HCT116 (cell line): ENCODE results near the gene TYR. TPM values are rescaled to one million over a fixed set of nuclear protein-coding genes. Genes with fewer than 3 reads are reported as not detected.
"Not testable (repeated sequence)": the region's sequence is repeated elsewhere in the genome, so short reads cannot be mapped to it uniquely, and the experiment has no call there.

Experiments used
- ATAC-seq: fragments of 200-7000 bp; cut with Tn5 transposase; 2 replicates; pipeline ENCODE4 v1.9.1; 2020; ENCODE audit warnings: mild to moderate bottlenecking, moderate library complexity
- BruUV-seq: library from RNA; stranded (reverse); fragments of 400-500 nt; replicated peaks from 2 replicates; lab custom pipeline; 2021; lab: Mats Ljungman, UMichigan
- CTCF ChIA-PET: fragments of 300-600 bp; sonication (Branson Sonifier 250); formaldehyde crosslinking; loops from one replicate; lab custom pipeline; 2021; ENCODE audit warnings: antibody characterized with exemption; lab: Charles Lee
- POLR2A ChIA-PET: fragments of 300-600, 350-600 bp; sonication (Branson Sonifier 250); formaldehyde crosslinking; loops from one replicate; lab custom pipeline; 2021; ENCODE audit warnings: antibody characterized with exemption; lab: Charles Lee
- RAD21 ChIA-PET, 2 experiments: fragments of 300-600 bp; sonication (Branson Sonifier 250); formaldehyde crosslinking; loops; one replicate each; lab custom pipeline; 2023; ENCODE audit warnings: low total read pairs in 2 of 2; ENCODE audit not compliant: uncharacterized antibody in 2 of 2, unreplicated experiment in 2 of 2, low non-redundant PET in 1 of 2; lab: Charles Lee
- DNase-seq: peaks from one replicate; pipeline ENCODE4 v3.0.0-alpha.2; 2010; ENCODE audit warnings: low read depth, low spot score
- H2AFZ ChIP-seq: fragments of 200-600 bp; shearing (Covaris generic), sonication (generic); 2 replicates; pipeline ENCODE4 v1.6.1; 2017; ENCODE audit warnings: low read depth, mixed run types, mixed read lengths, antibody characterized with exemption, low read length; ENCODE audit not compliant: poor library complexity, severe bottlenecking
- H3K27ac ChIP-seq: 2 replicates; pipeline ENCODE4 v1.5.1; 2012; ENCODE audit warnings: low read depth, low read length
- H3K27me3 ChIP-seq: fragments of 200-600 bp; sonication (generic); 2 replicates; pipeline ENCODE4 v1.6.1; 2016; ENCODE audit warnings: mixed run types, low read length, mixed read lengths; ENCODE audit not compliant: insufficient read depth
- H3K36me3 ChIP-seq, 2 experiments: fragments of 200-500 bp in 1 of 2; fragments of 200-600 bp in 1 of 2; sonication (Bioruptor generic) in 1 of 2; sonication (generic) in 1 of 2; 2 replicates each; pipeline versions ENCODE4 v1.5.1 to v1.6.1; 2014 to 2016; ENCODE audit warnings: low read length in 2 of 2, inconsistent platforms in 1 of 2, mixed read lengths in 1 of 2, mixed run types in 1 of 2; ENCODE audit not compliant: insufficient read depth in 2 of 2, control insufficient read depth in 1 of 2
- H3K4me1 ChIP-seq, 2 experiments: fragments of 200-600 bp in 1 of 2; sonication (generic) in 1 of 2; 2 replicates each; pipeline versions ENCODE4 v1.5.1 to v1.6.1; 2012 to 2017; ENCODE audit warnings: low read length in 2 of 2, inconsistent platforms in 1 of 2, mild to moderate bottlenecking in 1 of 2, mixed read lengths in 1 of 2, mixed run types in 1 of 2, moderate library complexity in 1 of 2; ENCODE audit not compliant: insufficient read depth in 2 of 2, control insufficient read depth in 1 of 2
- H3K4me2 ChIP-seq: fragments of 200-600 bp; sonication (generic); 2 replicates; pipeline ENCODE4 v1.6.1; 2017; ENCODE audit warnings: mixed run types, low read length, mixed read lengths
- H3K4me3 ChIP-seq, 2 experiments: fragments of 200-600 bp in 1 of 2; sonication (generic) in 1 of 2; replicated peaks in 1 of 2; 2 replicates each; pipeline ENCODE4 v1.5.1; 2011 to 2016; ENCODE audit warnings: low read length in 2 of 2, control low read depth in 1 of 2, low read depth in 1 of 2, mild to moderate bottlenecking in 1 of 2, mixed read lengths in 1 of 2, mixed run types in 1 of 2
- H3K79me2 ChIP-seq: fragments of 200-600 bp; sonication (generic); 2 replicates; pipeline ENCODE4 v1.6.1; 2017; ENCODE audit warnings: mild to moderate bottlenecking, mixed run types, low read length, moderate library complexity, mixed read lengths; ENCODE audit not compliant: insufficient read depth
- H3K9ac ChIP-seq: fragments of 200-600 bp; sonication (generic); 2 replicates; pipeline ENCODE4 v1.6.1; 2016; ENCODE audit warnings: low read length, mixed read lengths
- H3K9me2 ChIP-seq: fragments of 200-600 bp; sonication (generic), shearing (Covaris generic); 2 replicates; pipeline ENCODE4 v1.6.1; 2017; ENCODE audit warnings: mixed run types, mild to moderate bottlenecking, moderate library complexity; ENCODE audit not compliant: insufficient read depth
- H3K9me3 ChIP-seq, 2 experiments: fragments of 200-500 bp in 1 of 2; fragments of 200-600 bp in 1 of 2; sonication (Bioruptor generic) in 1 of 2; sonication (generic) in 1 of 2; 2 replicates each; pipeline ENCODE4 v1.6.1; 2014 to 2017; ENCODE audit warnings: low read length in 2 of 2, mixed read lengths in 2 of 2, inconsistent platforms in 1 of 2, low read depth in 1 of 2, mild to moderate bottlenecking in 1 of 2, mixed run types in 1 of 2, moderate library complexity in 1 of 2; ENCODE audit not compliant: control insufficient read depth in 1 of 2, insufficient read depth in 1 of 2
- H4K20me1 ChIP-seq: fragments of 200-600 bp; sonication (generic), shearing (Covaris generic); 2 replicates; pipeline ENCODE4 v1.6.1; 2017; ENCODE audit warnings: mixed run types, mild to moderate bottlenecking, moderate library complexity; ENCODE audit not compliant: insufficient read depth
- ELF1 ChIP-seq: IDR thresholded peaks from 2 replicates; pipeline ENCODE4 v1.6.1; 2012; ENCODE audit warnings: low read depth, borderline replicate concordance
- SRF ChIP-seq: IDR thresholded peaks from 2 replicates; pipeline ENCODE4 v1.6.1; 2012; ENCODE audit warnings: low read depth
- intact Hi-C: fragments of 100-400 bp; cut with micrococcal nuclease; formaldehyde crosslinking; loops from 2 replicates; pipeline ENCODE4 v1.10.0; 2022
- total RNA-seq: library from RNA; stranded (reverse); gene quantifications from one replicate; pipeline ENCODE4 v1.2.1, GENCODE V29; 2021; ENCODE audit not compliant: unreplicated experiment
- TF ChIP-seq, protein P1 (sequence below), 3 experiments: fragments of 200-600 bp in 1 of 3; sonication (generic) in 1 of 3; IDR thresholded peaks in 2 of 3; conservative IDR thresholded peaks in 1 of 3; 2 replicates each; pipeline ENCODE4 v1.5.1; 2012 to 2017; ENCODE audit warnings: low read depth in 2 of 3, low read length in 2 of 3, antibody characterized with exemption in 1 of 3, borderline replicate concordance in 1 of 3, control low read depth in 1 of 3, mild to moderate bottlenecking in 1 of 3, mixed read lengths in 1 of 3, mixed run types in 1 of 3, moderate library complexity in 1 of 3; ENCODE audit not compliant: insufficient read depth in 1 of 3

Gene TYR
- total RNA-seq, 1 experiment from 2014 or later = not detected

DNA sequence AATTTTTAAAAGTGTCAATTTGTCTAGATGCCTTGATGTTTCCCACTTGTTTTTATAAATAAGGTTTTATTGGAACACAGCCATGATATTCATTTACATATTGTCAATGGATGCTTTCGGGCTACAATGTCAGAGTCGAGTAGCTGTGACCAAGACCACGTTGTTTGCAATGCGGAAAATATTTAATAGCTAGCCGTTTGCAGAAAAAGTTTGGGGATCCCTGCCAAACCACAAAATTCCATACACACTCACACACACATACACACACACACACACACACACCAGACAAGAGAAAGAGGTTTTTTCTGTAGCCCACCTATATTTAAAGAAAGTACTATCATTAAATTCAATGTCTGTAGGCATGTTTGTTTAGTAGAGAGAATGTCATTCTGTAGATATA, 58.3 kb downstream of the TYR start:
- Histone ChIP-seq H3K9ac (no peak overlapping the region), H3K27me3 (0 out of 2 replicates have a peak, but pooled peaks cover 4% of the 10 kb centered on the region), H3K4me2 (no peak overlapping the region), H3K79me2 (no peaks in the 10 kb centered on the region), H3K9me3 (no peaks in the 10 kb centered on the region), H2AFZ (no peak overlapping the region), H3K4me3 (no peak overlapping the region), H3K27ac (no peak overlapping the region), H3K4me1 (no peaks in the 10 kb centered on the region), H3K9me2 (no peaks in the 10 kb centered on the region), H4K20me1 (no peaks in the 10 kb centered on the region), H3K36me3 (no peaks in the 10 kb centered on the region)
- CTCF ChIA-PET = no interaction called here
- DNase-seq (no peak), ATAC-seq (no peak)
- POLR2A ChIA-PET = no interaction called here
- RAD21 ChIA-PET = no interaction called here
- TF ChIP-seq SRF (no peak), ELF1 (no peak)
- TF ChIP-seq, protein P1, sequence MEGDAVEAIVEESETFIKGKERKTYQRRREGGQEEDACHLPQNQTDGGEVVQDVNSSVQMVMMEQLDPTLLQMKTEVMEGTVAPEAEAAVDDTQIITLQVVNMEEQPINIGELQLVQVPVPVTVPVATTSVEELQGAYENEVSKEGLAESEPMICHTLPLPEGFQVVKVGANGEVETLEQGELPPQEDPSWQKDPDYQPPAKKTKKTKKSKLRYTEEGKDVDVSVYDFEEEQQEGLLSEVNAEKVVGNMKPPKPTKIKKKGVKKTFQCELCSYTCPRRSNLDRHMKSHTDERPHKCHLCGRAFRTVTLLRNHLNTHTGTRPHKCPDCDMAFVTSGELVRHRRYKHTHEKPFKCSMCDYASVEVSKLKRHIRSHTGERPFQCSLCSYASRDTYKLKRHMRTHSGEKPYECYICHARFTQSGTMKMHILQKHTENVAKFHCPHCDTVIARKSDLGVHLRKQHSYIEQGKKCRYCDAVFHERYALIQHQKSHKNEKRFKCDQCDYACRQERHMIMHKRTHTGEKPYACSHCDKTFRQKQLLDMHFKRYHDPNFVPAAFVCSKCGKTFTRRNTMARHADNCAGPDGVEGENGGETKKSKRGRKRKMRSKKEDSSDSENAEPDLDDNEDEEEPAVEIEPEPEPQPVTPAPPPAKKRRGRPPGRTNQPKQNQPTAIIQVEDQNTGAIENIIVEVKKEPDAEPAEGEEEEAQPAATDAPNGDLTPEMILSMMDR (IDR thresholded peaks at IDR 0.05 in 2 of 3, conservative IDR thresholded peaks at IDR 0.05 in 1 of 3; ENCODE audit: borderline replicate concordance in 1 of 3, insufficient read depth in 1 of 3, low read depth in 2 of 3, low read length in 2 of 3) = no peak
- no TSS peak for BruUV-seq
- intact Hi-C loops = no loop called here

DNA sequence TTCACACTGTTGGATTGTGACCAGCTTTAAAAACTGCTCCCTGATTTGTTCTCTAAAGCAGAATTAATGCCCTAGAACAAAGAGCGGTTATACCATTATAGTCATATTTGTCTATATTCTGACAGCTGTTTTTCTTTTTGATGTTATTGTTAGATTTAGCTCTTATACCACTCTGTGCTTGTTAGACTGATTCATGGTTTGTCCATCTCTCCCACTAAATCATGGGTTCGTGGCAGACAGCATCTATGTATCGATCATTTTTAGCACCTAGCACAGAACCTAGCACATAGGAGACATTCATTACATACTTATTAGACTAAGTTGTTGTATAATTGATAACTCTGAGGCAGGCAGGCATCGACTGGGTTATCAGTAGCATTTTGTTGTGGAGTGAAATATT, 69.3 kb downstream of the TYR start:
- H3K79me2 ChIP-seq, POLR2A ChIA-PET, H3K4me1 ChIP-seq, ATAC-seq, H3K9me2 ChIP-seq, H3K9ac ChIP-seq, H3K36me3 ChIP-seq, CTCF ChIA-PET, H3K9me3 ChIP-seq, H3K4me2 ChIP-seq, H3K27me3 ChIP-seq, intact Hi-C loops, H3K27ac ChIP-seq, RAD21 ChIA-PET, H2AFZ ChIP-seq, H3K4me3 ChIP-seq, DNase-seq, H4K20me1 ChIP-seq, BruUV-seq: not testable (repeated sequence)
